ENCODE results near the gene DHX30. TPM values are rescaled to one million over a fixed set of nuclear protein-coding genes. Genes with fewer than 3 reads are reported as not detected.

Gene DHX30
- total RNA-seq, 1 donor from 2014 or later: 50.0 TPM

- Histone ChIP-seq H3K79me2 (ENCODE audit: insufficient read depth, low read length) (peaks cover 9% of the 10 kb centered on the region), H3K4me1 (ENCODE audit: insufficient read depth, low read length) (no peaks in the 10 kb centered on the region), H3K27me3 (ENCODE audit: insufficient read depth, low read length) (no peaks in the 10 kb centered on the region), H3K27ac (ENCODE audit: low read depth, low read length) (no peak overlapping the region), H2AFZ (ENCODE audit: low read depth, low read length) (no peak overlapping the region), H3K36me3 (ENCODE audit: insufficient read depth, low read length) (peaks cover 64% of the 10 kb centered on the region), H4K20me1 (ENCODE audit: insufficient read depth, low read length) (peaks cover 25% of the 10 kb centered on the region), H3K9ac (ENCODE audit: low read length) (no peak overlapping the region), H3K4me2 (ENCODE audit: low read length) (no peak overlapping the region), H3K9me3 (ENCODE audit: insufficient read depth, low read depth, low read length) (no peaks in the 10 kb centered on the region), H3K4me3 (ENCODE audit: insufficient read depth, low read depth, low read length) (no peak overlapping the region)
- Mint-ChIP-seq H3K4me3 (ENCODE audit: unreplicated experiment) (no peak overlapping the region), H3K36me3 (ENCODE audit: low read depth, unreplicated experiment) (peaks cover 42% of the 10 kb centered on the region), H3K27ac (ENCODE audit: unreplicated experiment) (peak overlapping the region; percentile 26), H3K27me3 (ENCODE audit: low read depth, unreplicated experiment) (no peaks in the 10 kb centered on the region), H3K9me3 (ENCODE audit: unreplicated experiment) (no peaks in the 10 kb centered on the region), H3K4me1 (ENCODE audit: low read depth, unreplicated experiment) (peaks cover 14% of the 10 kb centered on the region)
- TF ChIP-seq CTCF (IDR thresholded peaks at IDR 0.05; ENCODE audit: insufficient read depth, low read depth, low read length): no peak
- no peak for TF ChIP-seq EZH2 (IDR thresholded peaks at IDR 0.05; ENCODE audit: insufficient read depth, low read length)
- no peak for DNase-seq (ENCODE audit: low read depth)
- FAIRE-seq: no peak
Observed at GRCh38 chr3:47870702-47871260, 67.8 kb downstream of the DHX30 start.

GRCh38 chr3:47871389-47871788 lies 68.5 kb downstream of the DHX30 start:
- no peak overlapping the region for H3K4me3 ChIP-seq (ENCODE audit: insufficient read depth, low read depth, low read length)
- H3K36me3 ChIP-seq (ENCODE audit: insufficient read depth, low read length): peaks cover 64% of the 10 kb centered on the region
- Mint-ChIP-seq H3K4me1 (ENCODE audit: low read depth, unreplicated experiment) (peaks cover 14% of the 10 kb centered on the region), H3K36me3 (ENCODE audit: low read depth, unreplicated experiment) (peaks cover 40% of the 10 kb centered on the region), H3K27me3 (ENCODE audit: low read depth, unreplicated experiment) (no peaks in the 10 kb centered on the region), H3K27ac (ENCODE audit: unreplicated experiment) (no peak overlapping the region), H3K9me3 (ENCODE audit: unreplicated experiment) (no peaks in the 10 kb centered on the region), H3K4me3 (ENCODE audit: unreplicated experiment) (no peak overlapping the region)
- peaks cover 9% of the 10 kb centered on the region for H3K79me2 ChIP-seq (ENCODE audit: insufficient read depth, low read length)
- no peaks in the 10 kb centered on the region for H3K27me3 ChIP-seq (ENCODE audit: insufficient read depth, low read length)
- H3K4me2 ChIP-seq (ENCODE audit: low read length): no peak overlapping the region
- H4K20me1 ChIP-seq (ENCODE audit: insufficient read depth, low read length): peaks cover 25% of the 10 kb centered on the region
- H3K27ac ChIP-seq (ENCODE audit: low read depth, low read length): no peak overlapping the region
- H3K9me3 ChIP-seq (ENCODE audit: insufficient read depth, low read depth, low read length): no peaks in the 10 kb centered on the region
- FAIRE-seq (no peak), DNase-seq (ENCODE audit: low read depth) (no peak)
- H3K9ac ChIP-seq (ENCODE audit: low read length): no peak overlapping the region
- H3K4me1 ChIP-seq (ENCODE audit: insufficient read depth, low read length): no peaks in the 10 kb centered on the region
- H2AFZ ChIP-seq (ENCODE audit: low read depth, low read length): no peak overlapping the region
- no peak for TF ChIP-seq EZH2 (IDR thresholded peaks at IDR 0.05; ENCODE audit: insufficient read depth, low read length)
- no peak for TF ChIP-seq CTCF (IDR thresholded peaks at IDR 0.05; ENCODE audit: insufficient read depth, low read depth, low read length)

DNA sequence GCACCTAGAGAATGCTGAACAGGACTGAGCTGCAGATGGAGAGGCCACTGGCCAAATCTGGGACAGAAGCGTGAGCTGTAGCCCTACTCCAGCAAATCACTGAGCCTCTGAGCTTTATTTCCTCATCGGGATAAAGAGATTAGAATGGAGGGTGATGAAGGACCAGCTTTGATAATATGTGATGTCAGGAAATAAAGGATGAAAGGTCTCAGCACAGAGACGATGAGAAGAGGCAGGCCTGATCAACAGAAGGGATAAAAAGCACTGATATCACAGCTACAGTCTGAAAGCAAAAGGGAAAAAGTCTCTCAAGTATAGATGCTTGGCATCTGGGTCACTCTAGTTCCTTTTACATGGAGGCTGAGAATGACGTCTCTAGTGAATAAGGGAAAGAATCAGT lies 70.0 kb downstream of the DHX30 start:
- no peak overlapping the region for H3K9ac ChIP-seq (ENCODE audit: low read length)
- peaks cover 44% of the 10 kb centered on the region for H3K36me3 Mint-ChIP-seq (ENCODE audit: low read depth, unreplicated experiment)
- TF ChIP-seq EZH2 (IDR thresholded peaks at IDR 0.05; ENCODE audit: insufficient read depth, low read length) (no peak), CTCF (IDR thresholded peaks at IDR 0.05; ENCODE audit: insufficient read depth, low read depth, low read length) (no peak)
- DNase-seq (ENCODE audit: low read depth) (no peak), FAIRE-seq (no peak)
- no peaks in the 10 kb centered on the region for H3K9me3 Mint-ChIP-seq (ENCODE audit: unreplicated experiment)
- H3K27me3 Mint-ChIP-seq (ENCODE audit: low read depth, unreplicated experiment): no peaks in the 10 kb centered on the region
- no peak overlapping the region for H3K4me3 Mint-ChIP-seq (ENCODE audit: unreplicated experiment)
- peak overlapping the region; percentile 2 for H3K27ac Mint-ChIP-seq (ENCODE audit: unreplicated experiment)
- no peaks in the 10 kb centered on the region for H3K27me3 ChIP-seq (ENCODE audit: insufficient read depth, low read length)
- H3K4me2 ChIP-seq (ENCODE audit: low read length): no peak overlapping the region
- no peak overlapping the region for H3K27ac ChIP-seq (ENCODE audit: low read depth, low read length)
- H3K4me3 ChIP-seq (ENCODE audit: insufficient read depth, low read depth, low read length): no peak overlapping the region
- peaks cover 13% of the 10 kb centered on the region for H3K79me2 ChIP-seq (ENCODE audit: insufficient read depth, low read length)
- H3K9me3 ChIP-seq (ENCODE audit: insufficient read depth, low read depth, low read length): no peaks in the 10 kb centered on the region
- H3K4me1 Mint-ChIP-seq (ENCODE audit: low read depth, unreplicated experiment): peaks cover 24% of the 10 kb centered on the region
- no peak overlapping the region for H2AFZ ChIP-seq (ENCODE audit: low read depth, low read length)
- H3K4me1 ChIP-seq (ENCODE audit: insufficient read depth, low read length): peaks cover 7% of the 10 kb centered on the region
- H3K36me3 ChIP-seq (ENCODE audit: insufficient read depth, low read length): peaks cover 52% of the 10 kb centered on the region
- peaks cover 24% of the 10 kb centered on the region for H4K20me1 ChIP-seq (ENCODE audit: insufficient read depth, low read length)

Measured in astrocyte (in vitro differentiated cells and primary cell).